GM21619 (cell line): Measurements from ENCODE around the gene PI3.
"Not testable (repeated sequence)": the region's sequence is repeated elsewhere in the genome, so short reads cannot be mapped to it uniquely, and the experiment has no call there.

ENCODE experiments used
- ATAC-seq: cut with Tn5 transposase; IDR thresholded peaks from one replicate; pipeline ENCODE4 v1.9.1; 2021; ENCODE audit not compliant: unreplicated experiment

Gene PI3

GRCh38 chr20:45174434-45175364, at the start of gene PI3:
PI3 (plus strand) TSS chr20:45174902; CDS start chr20:45174923, 21 bp downstream.
- ATAC-seq, result no peak

GRCh38 chr20:45128099-45128498, 46.6 kb upstream of the PI3 start:
- ATAC-seq, result no peak

DNA sequence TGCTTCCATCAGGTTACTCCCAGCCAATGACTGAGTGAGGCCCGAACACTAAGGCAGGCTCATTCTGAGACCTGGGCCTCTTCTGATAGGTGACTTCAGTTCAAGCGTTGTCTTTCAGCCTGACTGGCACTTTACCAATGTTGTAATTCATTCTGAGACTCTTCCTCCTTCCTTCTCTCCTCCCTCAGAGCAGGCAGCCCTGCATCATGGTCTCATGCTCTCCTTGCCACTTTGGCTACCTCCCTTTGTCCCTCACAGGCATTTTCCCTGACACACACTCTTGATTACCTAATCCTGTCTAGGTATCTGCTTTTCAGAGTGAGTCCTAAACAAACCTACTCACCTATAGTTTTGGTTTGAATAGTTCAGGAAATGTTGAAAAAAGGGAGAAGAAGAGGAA, 37.8 kb upstream of the PI3 start:
- no peak for ATAC-seq

GRCh38 chr20:45138561-45139300, 36.0 kb upstream of the PI3 start:
- ATAC-seq, result no peak

- not testable (repeated sequence) for ATAC-seq
These were observed 34.8 kb upstream of the PI3 start for GRCh38 chr20:45139733-45140375.

GRCh38 chr20:45140836-45141235, 33.9 kb upstream of the PI3 start:
- no peak for ATAC-seq

DNA sequence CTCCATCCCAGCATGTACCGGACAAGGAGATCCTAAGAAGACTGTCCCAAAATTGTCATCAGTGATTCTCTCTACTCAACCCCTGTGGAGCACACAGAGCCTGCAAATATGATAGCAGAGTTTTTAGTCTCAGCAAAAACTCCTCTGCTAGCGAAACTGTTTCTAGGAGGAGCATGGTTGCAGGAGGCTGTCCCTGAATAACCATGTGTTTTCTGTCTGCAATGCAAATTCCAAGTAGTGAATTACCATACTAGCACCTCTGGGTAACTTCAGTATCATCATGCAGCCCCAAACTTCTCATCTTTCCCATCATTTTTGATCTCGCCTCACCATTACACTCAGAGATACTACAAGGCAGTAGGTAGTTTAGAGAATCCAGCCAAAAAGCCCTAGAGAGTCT, 25.6 kb upstream of the PI3 start:
- ATAC-seq, result no peak

DNA sequence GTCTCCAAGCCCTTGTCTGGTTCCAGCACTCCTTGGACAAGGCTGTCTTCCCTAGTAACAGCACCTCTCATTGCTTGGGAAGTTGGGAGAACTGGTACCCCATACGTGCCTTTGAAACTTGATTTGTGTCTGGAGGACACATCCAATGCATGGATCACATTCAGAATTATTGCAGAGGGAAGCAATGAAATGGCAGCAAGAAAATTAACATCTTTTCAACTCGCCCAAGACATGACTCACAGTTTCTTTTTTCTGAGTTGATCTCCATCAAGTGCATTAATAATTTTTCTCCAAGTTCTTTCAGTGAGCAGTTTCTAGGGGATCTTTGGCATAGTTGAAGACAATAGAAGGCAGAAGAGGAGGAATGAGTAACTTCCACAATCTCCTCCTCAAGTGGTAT, 22.3 kb upstream of the PI3 start:
- ATAC-seq, result no peak

DNA sequence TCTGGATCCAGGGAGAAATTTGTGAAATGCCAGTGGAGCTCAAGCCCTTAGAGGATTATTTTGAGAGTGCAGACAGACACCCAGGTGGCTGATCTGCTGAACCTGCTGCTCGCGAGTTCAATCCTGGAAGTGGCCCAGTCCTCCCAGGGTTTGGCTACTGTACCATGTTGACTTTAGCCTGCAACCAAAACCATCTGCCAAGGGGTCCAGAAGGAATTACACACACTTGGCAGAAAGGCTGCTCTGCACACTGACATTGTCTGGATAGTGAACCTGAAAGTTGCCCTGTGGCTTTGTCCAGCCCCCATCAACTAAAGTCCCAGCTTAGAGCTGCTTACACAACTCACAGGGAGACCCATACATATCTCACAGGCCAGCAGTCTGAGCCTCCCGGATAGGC, 21.6 kb upstream of the PI3 start:
- no peak for ATAC-seq

DNA sequence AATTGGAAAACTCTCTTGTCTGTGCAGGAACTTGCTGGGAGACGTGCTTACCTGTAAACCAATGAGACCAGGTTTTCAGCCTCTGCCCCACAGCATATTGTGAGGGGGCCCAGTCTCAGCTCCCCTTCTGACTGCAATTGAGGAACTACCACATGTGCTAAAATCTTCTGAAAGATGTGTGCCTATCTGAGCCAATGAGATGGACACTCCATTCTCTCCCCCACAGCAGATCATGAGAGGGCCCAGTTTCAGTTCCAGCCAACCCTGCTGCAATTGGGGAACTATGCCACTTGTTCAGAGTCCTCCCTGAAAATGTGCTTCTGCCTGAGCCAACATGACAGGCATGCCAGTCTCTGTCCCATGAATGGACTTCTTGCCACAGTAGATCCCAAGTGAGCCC, 20.9 kb upstream of the PI3 start:
- ATAC-seq, result no peak

DNA sequence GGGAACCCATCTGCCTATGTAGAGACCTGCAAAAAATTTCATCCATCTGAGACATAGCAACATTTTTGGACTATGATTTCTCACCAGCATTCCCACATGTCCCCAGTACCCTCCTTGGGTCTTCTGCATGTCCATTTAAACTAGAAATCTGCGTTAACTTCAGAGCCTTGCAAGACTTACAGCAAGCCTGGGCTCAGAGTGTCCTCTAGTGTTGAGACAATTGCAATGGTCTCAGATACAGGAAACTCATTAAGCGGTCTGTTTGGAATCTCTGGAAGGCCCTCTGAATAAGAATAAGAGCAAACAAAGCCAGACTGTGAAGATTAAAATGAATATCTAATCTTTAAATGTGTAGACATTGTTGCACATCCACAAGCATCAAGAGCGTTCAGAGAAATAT, 20.5 kb upstream of the PI3 start:
- ATAC-seq, result no peak

DNA sequence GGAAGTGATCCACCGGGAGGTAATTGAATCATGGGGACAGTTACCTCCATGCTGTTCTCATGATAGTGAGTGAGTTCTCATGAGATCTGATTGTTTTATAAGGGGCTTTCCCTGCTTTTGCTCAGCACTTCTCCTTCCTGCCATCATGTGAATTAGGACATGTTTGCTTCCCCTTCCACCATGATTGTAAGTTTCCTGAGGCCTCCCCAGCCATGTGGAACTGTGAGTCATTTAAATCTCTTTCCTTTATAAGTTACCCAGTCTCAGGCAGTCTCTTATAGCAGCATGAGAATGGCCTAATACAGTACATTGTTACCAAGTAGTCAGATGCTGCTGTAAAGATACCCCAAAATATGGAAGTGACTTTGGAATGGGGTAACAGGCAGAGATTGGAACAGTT, 19.9 kb upstream of the PI3 start:
- ATAC-seq, result not testable (repeated sequence)

GRCh38 chr20:45156713-45157112, 18.0 kb upstream of the PI3 start:
- ATAC-seq, result no peak

- no peak for ATAC-seq
These were observed 16.7 kb upstream of the PI3 start for GRCh38 chr20:45157962-45158361.

DNA sequence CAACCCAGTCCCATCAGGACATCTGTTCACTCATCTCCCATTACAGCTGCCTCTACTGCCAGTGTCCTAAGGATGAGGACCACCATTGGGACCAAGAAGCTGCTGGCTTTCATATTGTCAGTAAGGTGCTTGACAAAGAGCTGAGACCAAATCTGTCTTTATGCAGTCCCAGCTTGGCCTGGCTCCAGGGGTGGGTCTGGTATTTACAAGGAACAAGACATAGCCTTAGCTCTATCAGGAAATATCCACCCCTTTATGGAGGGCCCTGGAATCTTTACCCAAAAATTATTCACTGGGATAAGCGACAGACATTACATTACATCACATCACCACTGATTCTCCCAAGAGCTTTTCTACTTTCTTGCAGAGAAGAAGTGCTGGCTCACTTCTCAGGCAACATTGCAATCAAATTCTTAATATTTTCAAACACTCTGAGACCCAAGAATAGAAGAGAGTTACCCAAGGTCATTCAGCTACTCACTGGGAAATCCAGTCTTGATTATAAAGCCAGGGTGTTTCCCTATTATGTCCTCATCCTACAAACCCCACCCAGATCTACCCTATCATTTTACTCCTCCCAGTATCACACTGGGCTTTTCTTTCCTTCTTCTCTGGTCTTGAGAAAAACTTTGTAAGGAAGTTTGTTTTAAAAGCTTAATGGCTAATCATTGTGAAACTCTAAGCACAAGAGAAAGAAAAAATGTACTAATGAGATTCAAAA, 11.5 kb upstream of the PI3 start:
- no peak for ATAC-seq

GRCh38 chr20:45164906-45165305, 9.8 kb upstream of the PI3 start:
- no peak for ATAC-seq

GRCh38 chr20:45173522-45173921, 1.2 kb upstream of the PI3 start:
- no peak for ATAC-seq

DNA sequence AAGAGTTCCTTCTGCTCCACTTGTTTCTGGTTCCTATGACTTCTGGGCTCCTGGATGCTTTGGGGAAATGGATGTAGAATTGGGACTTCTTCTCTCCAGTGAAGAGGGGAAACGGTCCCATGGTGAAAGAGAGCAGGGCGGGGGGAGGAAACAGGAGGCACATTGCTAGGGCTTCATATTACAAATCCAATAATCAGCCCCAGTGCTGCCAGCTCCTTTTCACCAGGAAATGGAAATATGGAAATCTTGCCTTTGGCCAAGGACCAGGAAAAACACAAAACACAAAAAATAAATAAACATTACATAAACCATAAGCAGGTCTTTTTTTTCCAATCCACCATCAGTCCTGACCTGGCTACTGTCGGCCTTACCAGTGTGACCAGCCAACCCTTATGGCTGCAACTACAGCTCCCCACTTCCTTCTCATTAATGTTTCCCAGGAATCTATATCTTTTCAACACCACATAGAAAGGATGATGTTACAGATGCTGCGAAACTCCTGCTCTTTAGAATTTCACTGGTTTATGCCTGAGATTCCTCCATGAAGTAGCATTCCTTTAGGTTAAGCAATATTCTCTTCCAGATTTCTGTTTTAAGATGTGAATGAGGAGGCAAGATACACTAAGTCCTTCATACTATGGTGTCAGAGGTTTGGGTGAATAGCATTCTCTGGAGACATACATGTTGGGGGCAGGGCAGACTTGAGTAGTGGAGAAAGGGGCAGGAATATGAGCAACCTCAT, 2.0 kb downstream of the PI3 start:
- ATAC-seq, result no peak

GRCh38 chr20:45179166-45179565, 4.5 kb downstream of the PI3 start:
- ATAC-seq, result no peak

- no peak for ATAC-seq
These were observed 6.9 kb downstream of the PI3 start for GRCh38 chr20:45181639-45182038.
